Natural killer cell (primary cell): Measurements from ENCODE around the gene UFM1. TPM values are rescaled to one million over a fixed set of nuclear protein-coding genes. Genes with fewer than 3 reads are reported as not detected.

Source experiments
- ATAC-seq, 3 donors: fragments of 150-1000 bp in 2 of 3; fragments of 200-7000 bp in 1 of 3; cut with Tn5 transposase; 1 replicate in 1 of 3; 2 replicates in 2 of 3; pipeline ENCODE4 v1.10.0; 2021; ENCODE audit warnings: mild to moderate bottlenecking in 2 of 3, moderate library complexity in 2 of 3
- DNase-seq, 2 donors: peaks; one replicate each; pipeline versions ENCODE4 v3.0.0 to v3.0.0-alpha.2; 2013 to 2021; ENCODE audit warnings: mixed read lengths in 1 of 2
- H3K27ac ChIP-seq: one replicate; pipeline ENCODE4 v1.5.1; 2013; ENCODE audit warnings: mild to moderate bottlenecking, low read length
- H3K27me3 ChIP-seq: one replicate; pipeline ENCODE4 v1.6.1; 2013; ENCODE audit warnings: low read length; ENCODE audit not compliant: control insufficient read depth, insufficient read depth
- H3K36me3 ChIP-seq: one replicate; pipeline ENCODE4 v1.6.1; 2013; ENCODE audit warnings: low read length; ENCODE audit not compliant: control insufficient read depth, insufficient read depth
- H3K4me1 ChIP-seq: one replicate; pipeline ENCODE4 v1.6.1; 2013; ENCODE audit warnings: low read length; ENCODE audit not compliant: control insufficient read depth, insufficient read depth
- H3K4me3 ChIP-seq: one replicate; pipeline ENCODE4 v1.5.1; 2013; ENCODE audit warnings: low read length
- H3K9me3 ChIP-seq: one replicate; pipeline ENCODE4 v1.6.1; 2013; ENCODE audit warnings: low read length; ENCODE audit not compliant: control insufficient read depth, insufficient read depth
- H3K27ac Mint-ChIP-seq, 2 donors: one replicate each; pipeline ENCODE4 v1.8.0; 2022; ENCODE audit warnings: mild to moderate bottlenecking in 2 of 2, mixed read lengths in 2 of 2, moderate library complexity in 1 of 2
- H3K27me3 Mint-ChIP-seq, 2 donors: one replicate each; pipeline ENCODE4 v1.8.0; 2022; ENCODE audit warnings: low read depth in 2 of 2, mixed read lengths in 2 of 2
- H3K36me3 Mint-ChIP-seq: one replicate; pipeline ENCODE4 v1.8.0; 2022; ENCODE audit warnings: mixed read lengths
- H3K4me1 Mint-ChIP-seq, 2 donors: one replicate each; pipeline ENCODE4 v1.8.0; 2022; ENCODE audit warnings: mixed read lengths in 2 of 2
- H3K4me3 Mint-ChIP-seq: one replicate; pipeline ENCODE4 v1.8.0; 2022; ENCODE audit warnings: mild to moderate bottlenecking, moderate library complexity, mixed read lengths
- H3K9me3 Mint-ChIP-seq, 2 donors: one replicate each; pipeline ENCODE4 v1.8.0; 2022; ENCODE audit warnings: mixed read lengths in 2 of 2
- WGBS: methylation state at CpG from one replicate; pipeline ENCODE4 v1.1.7; 2013; ENCODE audit warnings: missing lambda C conversion rate; ENCODE audit not compliant: insufficient coverage; 5-methylcytosine and 5-hydroxymethylcytosine counted together
- intact Hi-C: fragments of 100-400 bp; cut with micrococcal nuclease; formaldehyde crosslinking; loops from one replicate; pipeline ENCODE4 v1.14.2; 2022
- total RNA-seq, 4 donors: library from RNA; stranded (reverse); fragments of 120-200 nt in 1 of 4; gene quantifications; one replicate each; pipeline versions ENCODE4 v1.2.3 to v1.2.4, GENCODE V29; 2013 to 2022
- TF ChIP-seq, protein P1 (sequence below): fragments of 200-600 bp; IDR thresholded peaks from one replicate; pipeline ENCODE4 v1.8.0; 2022; ENCODE audit warnings: antibody characterized with exemption

The UFM1 gene
- total RNA-seq, 3 donors from 2014 or later (not counting 1 experiment from before 2014, with no cell fraction given), result 76.3 to 84.3 (median 84.1) TPM

DNA sequence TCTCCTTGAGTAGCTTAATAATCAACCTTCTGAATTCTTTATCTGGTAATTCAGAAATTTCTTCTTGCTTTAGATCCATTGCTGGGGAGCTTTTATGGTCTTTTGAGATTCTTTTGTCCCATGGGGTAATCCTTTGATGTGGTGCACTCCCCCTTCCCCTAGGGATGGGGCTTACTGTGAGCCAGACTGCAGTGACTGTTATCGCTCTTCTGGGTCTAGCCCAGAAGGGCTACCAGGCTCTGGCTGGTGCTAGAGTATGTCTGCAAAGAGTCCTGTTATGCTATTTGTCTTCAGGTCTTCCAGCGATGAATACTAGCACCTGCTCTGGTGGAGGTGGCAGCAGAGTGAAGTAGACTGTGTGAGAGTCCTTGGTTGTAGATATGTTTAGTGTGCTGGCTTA, 41.7 kb downstream of the UFM1 start:
- intact Hi-C loops, result no loop called here
- peaks cover 7% of the 10 kb centered on the region for H3K36me3 Mint-ChIP-seq
- Histone ChIP-seq H3K4me3 (no peak overlapping the region), H3K9me3 (peaks cover 3% of the 10 kb centered on the region), H3K4me1 (no peaks in the 10 kb centered on the region), H3K36me3 (no peaks in the 10 kb centered on the region), H3K27me3 (no peaks in the 10 kb centered on the region), H3K27ac (no peak overlapping the region)
- ATAC-seq (no peak), DNase-seq (no peak)
- no peaks in the 10 kb centered on the region for H3K4me1 Mint-ChIP-seq
- H3K27ac Mint-ChIP-seq, result no peak overlapping the region
- H3K27me3 Mint-ChIP-seq, result no peaks in the 10 kb centered on the region
- H3K4me3 Mint-ChIP-seq, result no peak overlapping the region
- TF ChIP-seq, protein P1, sequence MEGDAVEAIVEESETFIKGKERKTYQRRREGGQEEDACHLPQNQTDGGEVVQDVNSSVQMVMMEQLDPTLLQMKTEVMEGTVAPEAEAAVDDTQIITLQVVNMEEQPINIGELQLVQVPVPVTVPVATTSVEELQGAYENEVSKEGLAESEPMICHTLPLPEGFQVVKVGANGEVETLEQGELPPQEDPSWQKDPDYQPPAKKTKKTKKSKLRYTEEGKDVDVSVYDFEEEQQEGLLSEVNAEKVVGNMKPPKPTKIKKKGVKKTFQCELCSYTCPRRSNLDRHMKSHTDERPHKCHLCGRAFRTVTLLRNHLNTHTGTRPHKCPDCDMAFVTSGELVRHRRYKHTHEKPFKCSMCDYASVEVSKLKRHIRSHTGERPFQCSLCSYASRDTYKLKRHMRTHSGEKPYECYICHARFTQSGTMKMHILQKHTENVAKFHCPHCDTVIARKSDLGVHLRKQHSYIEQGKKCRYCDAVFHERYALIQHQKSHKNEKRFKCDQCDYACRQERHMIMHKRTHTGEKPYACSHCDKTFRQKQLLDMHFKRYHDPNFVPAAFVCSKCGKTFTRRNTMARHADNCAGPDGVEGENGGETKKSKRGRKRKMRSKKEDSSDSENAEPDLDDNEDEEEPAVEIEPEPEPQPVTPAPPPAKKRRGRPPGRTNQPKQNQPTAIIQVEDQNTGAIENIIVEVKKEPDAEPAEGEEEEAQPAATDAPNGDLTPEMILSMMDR, result no peak
- H3K9me3 Mint-ChIP-seq, result peaks cover 0 to 6% of the 10 kb centered on the region in 2 donors
- 90% methylated on average over 2 of the region's 2 CpGs for WGBS

DNA sequence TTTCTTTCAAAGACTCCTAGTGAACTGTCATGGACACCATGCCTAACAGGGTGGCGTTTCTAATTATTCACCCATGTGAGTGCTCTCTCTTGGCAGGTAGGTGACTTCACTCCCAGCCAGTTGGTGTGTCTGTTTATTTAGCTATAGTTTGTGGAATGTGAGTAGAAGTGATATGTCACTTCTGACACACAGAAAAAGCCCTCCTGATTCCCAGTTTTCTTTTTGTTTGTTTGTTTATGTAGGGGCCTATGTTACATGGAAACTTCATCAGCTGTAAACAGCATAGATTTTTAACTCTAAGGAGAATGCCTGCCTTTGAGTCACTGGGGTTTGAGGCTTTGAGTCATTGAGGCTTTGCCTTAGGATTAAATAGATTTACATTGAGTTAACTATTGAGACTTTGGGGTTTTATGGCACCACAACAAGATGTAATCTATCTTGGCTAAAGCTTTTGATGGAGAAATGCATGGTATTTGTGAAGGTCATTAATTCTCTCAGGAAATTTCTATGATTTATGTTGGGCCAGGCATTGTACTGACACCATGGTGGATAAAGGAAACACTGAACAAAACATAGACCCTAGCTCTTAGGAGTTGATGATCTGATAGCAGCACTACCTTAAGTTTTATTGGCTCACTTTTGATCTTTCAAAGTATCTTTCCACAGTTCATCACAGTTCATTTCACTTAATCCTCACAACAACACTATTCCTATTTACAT, 45.3 kb downstream of the UFM1 start:
- Mint-ChIP-seq H3K4me3 (no peak overlapping the region), H3K4me1 (no peaks in the 10 kb centered on the region), H3K9me3 (peaks cover 2 to 6% of the 10 kb centered on the region in 2 donors), H3K36me3 (peaks cover 7% of the 10 kb centered on the region), H3K27me3 (no peaks in the 10 kb centered on the region), H3K27ac (no peak overlapping the region)
- ATAC-seq, result no peak
- 82% methylated on average over 1 of the region's 1 CpG for WGBS
- Histone ChIP-seq H3K27ac (no peak overlapping the region), H3K36me3 (no peaks in the 10 kb centered on the region), H3K4me1 (no peaks in the 10 kb centered on the region), H3K9me3 (peaks cover 3% of the 10 kb centered on the region), H3K4me3 (no peak overlapping the region), H3K27me3 (no peaks in the 10 kb centered on the region)
- intact Hi-C loops, result no loop called here
- TF ChIP-seq, protein P1, result no peak
- DNase-seq, result no peak

DNA sequence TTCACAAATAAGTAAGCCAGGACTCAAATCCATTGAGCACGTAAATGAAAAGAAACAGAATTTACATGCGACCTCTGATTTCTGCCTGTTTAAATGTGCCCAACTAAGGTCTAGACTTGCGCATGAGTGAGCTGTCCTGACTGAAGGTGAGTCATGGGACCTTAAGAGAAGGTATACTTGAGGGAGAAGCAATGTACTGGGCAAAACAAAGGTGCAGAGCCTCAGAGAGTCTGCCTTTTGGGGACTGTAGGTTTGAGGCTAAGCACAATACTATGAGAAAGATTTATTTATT, 45.8 kb downstream of the UFM1 start:
- H3K27ac ChIP-seq, result no peak overlapping the region
- intact Hi-C loops, result no loop called here
- Mint-ChIP-seq H3K27ac (no peak overlapping the region), H3K4me3 (no peak overlapping the region), H3K27me3 (no peaks in the 10 kb centered on the region), H3K4me1 (no peaks in the 10 kb centered on the region), H3K36me3 (peaks cover 7% of the 10 kb centered on the region), H3K9me3 (peaks cover 2 to 6% of the 10 kb centered on the region in 2 donors)
- peaks cover 3% of the 10 kb centered on the region for H3K9me3 ChIP-seq
- DNase-seq (no peak), ATAC-seq (no peak)
- H3K36me3 ChIP-seq, result no peaks in the 10 kb centered on the region
- H3K27me3 ChIP-seq, result no peaks in the 10 kb centered on the region
- H3K4me3 ChIP-seq, result no peak overlapping the region
- TF ChIP-seq, protein P1, result no peak
- no peaks in the 10 kb centered on the region for H3K4me1 ChIP-seq
- WGBS, result 99% methylated on average over 3 of the region's 3 CpGs
